OCI-M2 (cell line): ENCODE measurements around the gene LCN9.

Experiments
- DNase-seq: peaks from one replicate; lab custom pipeline; 2025; ENCODE audit not compliant: unreplicated experiment; lab: John Stamatoyannopoulos, UW

Gene LCN9

GRCh38 chr9:135716045-135716444 lies 52.9 kb downstream of the LCN9 start:
- no peak for DNase-seq
